ENCODE data around the gene PLEKHJ1. TPM values are rescaled to one million over a fixed set of nuclear protein-coding genes. Genes with fewer than 3 reads are reported as not detected.
A peak's percentile ranks its signal among the peaks of the same experiment; 100 is the strongest.

The PLEKHJ1 gene
- total RNA-seq, 1 experiment from 2014 or later: 189 TPM

DNA sequence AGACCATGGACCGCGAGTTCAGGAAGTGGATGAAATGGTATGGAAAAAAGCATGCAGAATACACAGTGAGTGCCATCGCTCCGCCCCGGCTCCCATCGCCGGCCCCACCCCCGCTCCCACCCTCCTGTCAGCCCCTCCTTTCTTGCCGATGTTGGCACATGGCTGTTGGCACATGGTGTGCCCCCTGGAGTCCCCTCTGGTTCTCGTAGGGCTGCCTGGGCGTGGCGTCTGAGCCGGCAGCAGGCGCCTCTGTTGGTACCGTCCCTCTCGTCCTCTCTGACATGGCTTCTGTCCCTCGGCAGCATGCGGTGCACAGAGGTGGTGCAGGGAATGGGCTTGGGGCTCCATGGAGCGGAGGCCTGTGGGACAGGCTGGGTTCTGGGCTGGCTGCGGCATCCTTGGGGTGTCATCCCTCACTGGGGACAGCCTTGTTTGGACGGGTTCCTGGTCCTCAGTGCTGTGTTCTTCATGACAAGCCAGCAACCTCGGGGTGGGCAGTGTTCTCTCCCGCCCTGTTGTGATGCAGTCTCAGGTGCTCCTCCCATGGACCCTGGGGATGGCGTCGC is 41.5 kb downstream of the PLEKHJ1 start (continued):
- TF ChIP-seq RELA (CRISPR knock-in tag; IDR thresholded peaks at IDR 0.05; ENCODE audit: borderline replicate concordance) (no peak), CREM (CRISPR knock-in tag; IDR thresholded peaks at IDR 0.05) (no peak)

GRCh38 chr19:2193807-2194206 is 42.3 kb downstream of the PLEKHJ1 start:
- CTCF ChIA-PET: no interaction called here
- H3K27ac Mint-ChIP-seq: peak overlapping the region; percentile 93
- ATAC-seq: no peak

More at GRCh38 chr19:2193807-2194206, 42.3 kb downstream of the PLEKHJ1 start:
- H3K4me3 Mint-ChIP-seq: no peak overlapping the region
- POLR2A ChIA-PET: no interaction called here
- peaks cover 29% of the 10 kb centered on the region for H3K36me3 Mint-ChIP-seq
- H3K9me3 Mint-ChIP-seq: no peaks in the 10 kb centered on the region
- no peaks in the 10 kb centered on the region for H3K27me3 Mint-ChIP-seq (ENCODE audit: low read depth)
- TF ChIP-seq CREM (CRISPR knock-in tag; IDR thresholded peaks at IDR 0.05) (no peak), TEAD1 (CRISPR knock-in tag; IDR thresholded peaks at IDR 0.05) (no peak), FOXK1 (CRISPR knock-in tag; IDR thresholded peaks at IDR 0.05) (no peak), STAT6 (CRISPR knock-in tag; conservative IDR thresholded peaks at IDR 0.05; ENCODE audit: low read depth) (no peak), NFYB (CRISPR knock-in tag; conservative IDR thresholded peaks at IDR 0.05; ENCODE audit: low read depth) (no peak), NR2C2 (CRISPR knock-in tag; IDR thresholded peaks at IDR 0.05) (no peak), MAX (CRISPR knock-in tag; IDR thresholded peaks at IDR 0.05) (no peak), TCF7 (CRISPR knock-in tag; IDR thresholded peaks at IDR 0.05; ENCODE audit: low read depth) (no peak), JAZF1 (CRISPR knock-in tag; IDR thresholded peaks at IDR 0.05) (no peak), ATF2 (CRISPR knock-in tag; IDR thresholded peaks at IDR 0.05; ENCODE audit: borderline replicate concordance, low read depth) (no peak), TP53 (CRISPR knock-in tag; IDR thresholded peaks at IDR 0.05) (no peak)
- TF ChIP-seq, protein P1, sequence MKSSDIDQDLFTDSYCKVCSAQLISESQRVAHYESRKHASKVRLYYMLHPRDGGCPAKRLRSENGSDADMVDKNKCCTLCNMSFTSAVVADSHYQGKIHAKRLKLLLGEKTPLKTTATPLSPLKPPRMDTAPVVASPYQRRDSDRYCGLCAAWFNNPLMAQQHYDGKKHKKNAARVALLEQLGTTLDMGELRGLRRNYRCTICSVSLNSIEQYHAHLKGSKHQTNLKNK (CRISPR knock-in tag; IDR thresholded peaks at IDR 0.05): no peak
- TF ChIP-seq, protein P2, sequence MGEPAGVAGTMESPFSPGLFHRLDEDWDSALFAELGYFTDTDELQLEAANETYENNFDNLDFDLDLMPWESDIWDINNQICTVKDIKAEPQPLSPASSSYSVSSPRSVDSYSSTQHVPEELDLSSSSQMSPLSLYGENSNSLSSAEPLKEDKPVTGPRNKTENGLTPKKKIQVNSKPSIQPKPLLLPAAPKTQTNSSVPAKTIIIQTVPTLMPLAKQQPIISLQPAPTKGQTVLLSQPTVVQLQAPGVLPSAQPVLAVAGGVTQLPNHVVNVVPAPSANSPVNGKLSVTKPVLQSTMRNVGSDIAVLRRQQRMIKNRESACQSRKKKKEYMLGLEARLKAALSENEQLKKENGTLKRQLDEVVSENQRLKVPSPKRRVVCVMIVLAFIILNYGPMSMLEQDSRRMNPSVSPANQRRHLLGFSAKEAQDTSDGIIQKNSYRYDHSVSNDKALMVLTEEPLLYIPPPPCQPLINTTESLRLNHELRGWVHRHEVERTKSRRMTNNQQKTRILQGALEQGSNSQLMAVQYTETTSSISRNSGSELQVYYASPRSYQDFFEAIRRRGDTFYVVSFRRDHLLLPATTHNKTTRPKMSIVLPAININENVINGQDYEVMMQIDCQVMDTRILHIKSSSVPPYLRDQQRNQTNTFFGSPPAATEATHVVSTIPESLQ (CRISPR knock-in tag; IDR thresholded peaks at IDR 0.05): no peak
- TF ChIP-seq, protein P3, sequence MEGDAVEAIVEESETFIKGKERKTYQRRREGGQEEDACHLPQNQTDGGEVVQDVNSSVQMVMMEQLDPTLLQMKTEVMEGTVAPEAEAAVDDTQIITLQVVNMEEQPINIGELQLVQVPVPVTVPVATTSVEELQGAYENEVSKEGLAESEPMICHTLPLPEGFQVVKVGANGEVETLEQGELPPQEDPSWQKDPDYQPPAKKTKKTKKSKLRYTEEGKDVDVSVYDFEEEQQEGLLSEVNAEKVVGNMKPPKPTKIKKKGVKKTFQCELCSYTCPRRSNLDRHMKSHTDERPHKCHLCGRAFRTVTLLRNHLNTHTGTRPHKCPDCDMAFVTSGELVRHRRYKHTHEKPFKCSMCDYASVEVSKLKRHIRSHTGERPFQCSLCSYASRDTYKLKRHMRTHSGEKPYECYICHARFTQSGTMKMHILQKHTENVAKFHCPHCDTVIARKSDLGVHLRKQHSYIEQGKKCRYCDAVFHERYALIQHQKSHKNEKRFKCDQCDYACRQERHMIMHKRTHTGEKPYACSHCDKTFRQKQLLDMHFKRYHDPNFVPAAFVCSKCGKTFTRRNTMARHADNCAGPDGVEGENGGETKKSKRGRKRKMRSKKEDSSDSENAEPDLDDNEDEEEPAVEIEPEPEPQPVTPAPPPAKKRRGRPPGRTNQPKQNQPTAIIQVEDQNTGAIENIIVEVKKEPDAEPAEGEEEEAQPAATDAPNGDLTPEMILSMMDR (IDR thresholded peaks at IDR 0.05): no peak
- no peak for DNase-seq (ENCODE audit: low spot score)
- no peaks in the 10 kb centered on the region for H3K4me1 Mint-ChIP-seq

Measured in WTC11 (cell line).